Uterus (tissue), 4 donors: Measurements from ENCODE around the gene AK1. TPM values are rescaled to one million over a fixed set of nuclear protein-coding genes. Genes with fewer than 3 reads are reported as not detected.

Source experiments
- DNase-seq, 2 donors: peaks; one replicate each; pipeline ENCODE4 v3.0.0-alpha.2; 2019 to 2020
- H3K27ac ChIP-seq, 2 donors: fragments of 200-600 bp; sonication (generic); 1 replicate in 1 of 2; 2 replicates in 1 of 2; pipeline ENCODE4 v1.5.1; 2016 to 2018
- H3K27me3 ChIP-seq, 2 donors: fragments of 200-600 bp; sonication (generic); one replicate each; pipeline ENCODE4 v1.5.1; 2018 to 2019; ENCODE audit warnings: control low read depth in 1 of 2
- H3K36me3 ChIP-seq, 2 donors: fragments of 200-600 bp; sonication (generic); one replicate each; pipeline ENCODE4 v1.5.1; 2019; ENCODE audit warnings: control low read depth in 1 of 2
- H3K4me1 ChIP-seq, 2 donors: fragments of 200-600 bp; sonication (generic); one replicate each; pipeline ENCODE4 v1.5.1; 2018 to 2019; ENCODE audit warnings: control low read depth in 1 of 2
- H3K4me3 ChIP-seq, 2 donors: fragments of 200-600 bp; sonication (generic); 1 replicate in 1 of 2; 2 replicates in 1 of 2; pipeline ENCODE4 v1.5.1; 2018 to 2019; ENCODE audit warnings: mild to moderate bottlenecking in 1 of 2
- H3K9me3 ChIP-seq, 2 donors: fragments of 200-600 bp; sonication (generic); one replicate each; pipeline ENCODE4 v1.5.1; 2019; ENCODE audit warnings: control low read depth in 1 of 2
- POLR2A ChIP-seq, 2 donors: fragments of 450-650 bp; IDR thresholded peaks; one replicate each; pipeline ENCODE4 v1.6.1; 2016; ENCODE audit warnings: antibody characterized with exemption in 2 of 2, mild to moderate bottlenecking in 1 of 2, moderate library complexity in 1 of 2
- intact Hi-C: fragments of 100-400 bp; cut with DNase I; formaldehyde crosslinking; loops from one replicate; pipeline ENCODE4 v1.15.1; 2023; ENCODE audit warnings: low total_unique reads
- total RNA-seq, 4 donors: library from RNA; depleted of rRNA in 3 of 4; stranded (reverse); fragments of >200 nt in 3 of 4; gene quantifications; one replicate each; pipeline versions ENCODE4 v1.1.0 to v1.2.4, GENCODE V29; 2014 to 2023
- TF ChIP-seq, protein P1 (sequence below), 4 experiments: fragments of 200-600 bp in 2 of 4; fragments of 450-650 bp in 2 of 4; sonication (generic) in 2 of 4; IDR thresholded peaks; one replicate each; pipeline ENCODE4 v1.5.1; 2016 to 2019; ENCODE audit warnings: antibody characterized with exemption in 4 of 4, mild to moderate bottlenecking in 2 of 4, moderate library complexity in 1 of 4
- donor health status: DM: yes; HTN: yes; CAD: no.

The AK1 gene
- total RNA-seq, 4 donors from 2014 or later, result 6.1 to 54.3 (median 15.7) TPM

DNA sequence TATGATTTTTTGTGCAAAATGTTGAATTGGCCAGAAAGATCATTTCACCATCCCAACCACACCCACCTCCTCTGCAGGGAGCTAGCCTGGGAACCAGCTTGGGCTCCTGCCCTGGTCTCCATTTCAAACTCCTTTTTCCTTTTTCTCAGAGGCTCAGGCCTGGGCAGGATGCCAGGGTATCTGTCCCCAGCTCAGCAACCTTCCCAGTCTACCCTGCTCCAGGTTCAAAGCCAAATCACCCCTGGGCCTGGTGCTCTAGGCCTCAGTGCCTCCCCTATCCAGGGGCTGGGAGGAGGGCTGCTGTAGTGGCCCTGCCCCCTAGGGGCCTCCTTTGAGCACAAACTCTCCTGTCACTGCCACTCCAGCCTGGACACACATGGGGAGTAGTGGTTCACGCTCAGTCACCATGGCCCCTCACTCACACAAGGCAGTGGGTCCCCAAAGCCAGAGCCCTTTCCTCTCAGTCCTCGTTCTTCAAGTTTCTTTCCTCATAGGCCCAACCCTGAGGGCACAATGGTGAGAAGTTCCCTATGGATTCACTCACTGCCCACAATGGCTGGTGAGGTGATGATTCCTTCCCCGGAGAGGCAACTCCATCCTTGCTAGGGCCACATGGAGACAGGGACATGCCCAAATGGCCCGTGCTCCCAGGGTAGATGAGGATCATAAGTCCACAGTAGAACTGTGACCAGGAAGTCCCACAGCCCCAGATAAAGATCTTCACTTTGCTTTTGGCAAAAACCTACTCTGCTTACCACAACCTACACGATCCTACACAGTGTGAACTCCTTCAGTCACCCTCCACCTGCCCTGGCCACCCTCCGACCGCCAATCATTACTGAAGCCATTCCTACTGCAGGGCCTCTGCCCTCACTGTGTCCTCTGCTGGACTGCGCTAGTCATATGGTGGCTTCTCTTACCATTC, 41.0 kb upstream of the AK1 start:
- DNase-seq, result no peak
- Histone ChIP-seq H3K27me3 (no peaks in the 10 kb centered on the region), H3K9me3 (no peaks in the 10 kb centered on the region), H3K27ac (peak overlapping the region; percentile 70 to 78), H3K4me1 (peaks cover 4 to 5% of the 10 kb centered on the region in 2 donors), H3K36me3 (no peaks in the 10 kb centered on the region), H3K4me3 (no peak overlapping the region)
- intact Hi-C loops, result no loop called here
- TF ChIP-seq, protein P1, sequence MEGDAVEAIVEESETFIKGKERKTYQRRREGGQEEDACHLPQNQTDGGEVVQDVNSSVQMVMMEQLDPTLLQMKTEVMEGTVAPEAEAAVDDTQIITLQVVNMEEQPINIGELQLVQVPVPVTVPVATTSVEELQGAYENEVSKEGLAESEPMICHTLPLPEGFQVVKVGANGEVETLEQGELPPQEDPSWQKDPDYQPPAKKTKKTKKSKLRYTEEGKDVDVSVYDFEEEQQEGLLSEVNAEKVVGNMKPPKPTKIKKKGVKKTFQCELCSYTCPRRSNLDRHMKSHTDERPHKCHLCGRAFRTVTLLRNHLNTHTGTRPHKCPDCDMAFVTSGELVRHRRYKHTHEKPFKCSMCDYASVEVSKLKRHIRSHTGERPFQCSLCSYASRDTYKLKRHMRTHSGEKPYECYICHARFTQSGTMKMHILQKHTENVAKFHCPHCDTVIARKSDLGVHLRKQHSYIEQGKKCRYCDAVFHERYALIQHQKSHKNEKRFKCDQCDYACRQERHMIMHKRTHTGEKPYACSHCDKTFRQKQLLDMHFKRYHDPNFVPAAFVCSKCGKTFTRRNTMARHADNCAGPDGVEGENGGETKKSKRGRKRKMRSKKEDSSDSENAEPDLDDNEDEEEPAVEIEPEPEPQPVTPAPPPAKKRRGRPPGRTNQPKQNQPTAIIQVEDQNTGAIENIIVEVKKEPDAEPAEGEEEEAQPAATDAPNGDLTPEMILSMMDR (IDR thresholded peaks at IDR 0.05), result no peak
- no peak for TF ChIP-seq POLR2A (IDR thresholded peaks at IDR 0.05)

DNA sequence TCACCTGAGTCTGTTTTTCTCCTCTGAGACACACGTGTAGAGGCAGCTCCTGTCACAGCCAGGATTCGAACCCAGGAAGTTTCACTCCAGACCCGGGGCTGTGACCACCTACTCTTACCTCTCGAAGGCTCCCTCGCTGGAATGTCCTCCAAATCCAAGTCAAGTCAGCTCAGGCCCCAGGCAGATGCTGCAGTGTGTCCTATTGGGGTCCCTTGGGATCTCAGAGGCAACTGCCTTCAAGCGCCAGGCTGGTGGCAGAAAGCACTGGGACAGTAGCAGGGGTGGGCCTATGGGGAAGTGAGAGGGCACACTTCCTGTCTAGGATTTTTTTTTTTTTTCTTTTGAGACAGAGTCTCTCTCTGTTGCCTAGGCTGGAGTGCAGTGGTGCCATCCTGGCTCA, 40.1 kb upstream of the AK1 start:
- intact Hi-C loops, result no loop called here
- H3K27ac ChIP-seq, result peak overlapping the region; percentile 70 to 78
- H3K4me1 ChIP-seq, result peaks cover 4 to 5% of the 10 kb centered on the region in 2 donors
- DNase-seq, result no peak
- H3K27me3 ChIP-seq, result no peaks in the 10 kb centered on the region
- no peak overlapping the region for H3K4me3 ChIP-seq
- H3K9me3 ChIP-seq, result no peaks in the 10 kb centered on the region
- TF ChIP-seq, protein P1 (IDR thresholded peaks at IDR 0.05), result no peak
- TF ChIP-seq POLR2A (IDR thresholded peaks at IDR 0.05), result no peak
- H3K36me3 ChIP-seq, result no peaks in the 10 kb centered on the region

DNA sequence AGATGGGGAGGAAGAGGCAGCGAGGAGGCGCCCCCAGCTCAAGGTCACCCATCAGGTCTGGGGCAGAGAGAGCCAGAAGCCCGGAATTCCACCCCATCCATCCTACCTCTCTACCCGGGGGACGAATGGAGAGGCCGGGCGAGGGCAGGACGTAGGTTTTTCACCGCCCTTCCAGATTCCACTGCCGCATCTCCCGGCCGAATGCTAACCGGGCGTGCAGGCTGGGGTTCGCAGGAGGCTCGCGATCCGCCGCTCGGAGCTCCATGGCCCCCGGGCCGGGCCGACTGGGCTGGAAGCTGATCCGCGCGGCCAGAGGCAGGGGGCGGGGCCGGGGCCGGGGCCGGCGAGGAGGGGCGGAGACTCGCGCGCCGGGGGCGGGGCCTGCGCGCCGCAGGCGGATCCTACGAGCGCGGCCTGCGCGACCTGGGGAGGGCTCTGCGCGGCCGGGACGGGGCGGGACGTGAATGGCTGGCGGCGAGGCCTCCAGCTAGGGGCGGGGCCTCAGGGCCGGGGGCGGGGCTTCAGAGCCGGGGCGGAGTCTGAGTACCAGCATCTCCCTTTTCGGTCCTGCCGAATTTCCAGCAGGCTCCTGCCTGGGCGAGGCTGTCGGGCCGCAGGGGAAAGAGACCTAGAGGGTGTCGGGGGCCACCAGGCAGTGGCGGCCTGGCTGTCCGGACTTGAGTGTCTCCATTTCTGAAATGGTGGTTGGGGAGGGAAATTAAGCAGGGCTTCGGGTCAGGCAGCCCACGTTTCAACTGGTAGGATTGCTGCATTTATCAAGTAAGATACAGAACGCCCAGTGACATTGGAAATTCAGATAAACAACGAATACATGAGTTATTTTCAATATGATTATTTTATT, 39.5 kb upstream of the AK1 start, which contains the start of gene ST6GALNAC4:
ST6GALNAC4 (minus strand) TSS at position 322 of the 862 bp plus-strand sequence. CDS start 622 bp downstream, outside the sequence.
- no peaks in the 10 kb centered on the region for H3K27me3 ChIP-seq
- H3K4me3 ChIP-seq, result peak within 1 kb of the TSS; percentile 58 to 81
- peak within 1 kb of the TSS; percentile 70 to 78 for H3K27ac ChIP-seq
- H3K9me3 ChIP-seq, result no peaks in the 10 kb centered on the region
- peak; percentile 47 to 63 for TF ChIP-seq POLR2A (IDR thresholded peaks at IDR 0.05)
- TF ChIP-seq, protein P1 (IDR thresholded peaks at IDR 0.05), result no peak
- intact Hi-C loops, result no loop called here
- peak; percentile 96 to 98 for DNase-seq
- H3K36me3 ChIP-seq, result no peaks in the 10 kb centered on the region
- H3K4me1 ChIP-seq, result peaks cover 3 to 4% of the 10 kb centered on the region in 2 donors

DNA sequence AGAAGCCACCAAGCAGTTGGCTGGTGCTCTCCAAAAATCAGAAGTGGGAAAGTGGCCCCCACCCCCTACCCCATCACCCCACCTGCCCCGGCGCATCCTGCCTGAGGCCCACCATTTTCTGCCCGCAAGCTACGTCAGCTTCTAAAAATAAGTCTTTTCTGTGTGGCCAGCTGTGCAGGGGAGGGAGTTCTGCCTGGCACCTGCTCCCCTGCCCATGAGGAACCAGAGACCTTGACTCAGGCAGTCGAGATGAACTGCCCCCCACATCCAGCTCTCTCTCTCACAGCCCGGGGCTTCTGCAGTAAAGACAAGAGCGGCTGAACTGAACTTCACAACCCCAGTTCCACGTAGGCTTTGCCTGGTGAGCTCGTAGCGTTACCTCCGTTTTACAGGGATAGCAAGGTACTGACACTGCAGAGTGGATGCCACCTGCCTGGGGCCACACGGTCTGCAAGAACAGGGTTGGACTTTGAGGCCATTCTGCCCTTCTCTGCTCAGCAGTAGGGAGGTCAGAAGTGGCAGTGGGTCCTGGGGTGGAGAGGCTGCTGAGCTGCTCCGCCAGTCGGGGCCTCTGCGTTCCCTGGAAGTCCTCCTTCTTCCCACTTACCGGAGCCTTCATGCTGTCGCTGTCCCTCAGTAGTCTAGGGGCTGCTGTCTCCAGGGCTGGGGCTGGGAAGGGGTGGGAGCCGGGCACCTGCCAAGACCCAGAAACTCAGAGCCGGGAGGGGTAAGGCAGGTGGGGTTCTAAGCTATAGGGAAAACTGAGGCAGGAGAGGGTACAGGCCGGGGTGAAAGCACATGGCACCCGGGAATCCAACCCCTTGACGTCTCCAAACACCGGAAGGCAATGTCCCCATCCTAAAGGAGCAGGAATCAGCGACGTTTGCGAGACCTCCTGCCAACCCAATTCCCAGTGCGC, 38.6 kb upstream of the AK1 start:
- Histone ChIP-seq H3K9me3 (no peaks in the 10 kb centered on the region), H3K4me1 (peaks cover 0 to 4% of the 10 kb centered on the region in 2 donors), H3K27me3 (no peaks in the 10 kb centered on the region), H3K27ac (peak overlapping the region; percentile 64 to 70), H3K4me3 (peak overlapping the region; percentile 58 to 81), H3K36me3 (no peaks in the 10 kb centered on the region)
- peak in 1 of 2 donors; percentile 28 for DNase-seq
- intact Hi-C loops, result no loop called here
- TF ChIP-seq, protein P1 (IDR thresholded peaks at IDR 0.05), result no peak
- no peak for TF ChIP-seq POLR2A (IDR thresholded peaks at IDR 0.05)
